Activated T-cell treated with anti-CD3 and anti-CD28 coated beads for 24 hours (primary cell): ENCODE results near the gene EPX.

Experiments used
- DNase-seq: peaks from one replicate; pipeline ENCODE4 v3.0.0-alpha.2; 2020; ENCODE audit warnings: low read depth

The EPX gene

GRCh38 chr17:58229384-58229783 lies 36.9 kb downstream of the EPX start:
- no peak for DNase-seq

GRCh38 chr17:58229881-58230280 lies 37.4 kb downstream of the EPX start:
- no peak for DNase-seq

GRCh38 chr17:58231641-58232040 lies 39.1 kb downstream of the EPX start:
- no peak for DNase-seq

GRCh38 chr17:58232707-58233156 lies 40.2 kb downstream of the EPX start:
- DNase-seq, result no peak

GRCh38 chr17:58233543-58233942 lies 41.0 kb downstream of the EPX start:
- no peak for DNase-seq

GRCh38 chr17:58234512-58234911 lies 42.0 kb downstream of the EPX start:
- DNase-seq, result no peak

- DNase-seq, result no peak
Measured at GRCh38 chr17:58235821-58236220, 43.3 kb downstream of the EPX start.

GRCh38 chr17:58236394-58236793 lies 43.9 kb downstream of the EPX start:
- DNase-seq, result no peak

- DNase-seq, result no peak
Measured at GRCh38 chr17:58238147-58238634, 45.7 kb downstream of the EPX start, which contains the start of gene LPO. Gene LPO, plus strand, starts transcription at chr17:58238584. Its CDS starts 4,396 bp downstream, at chr17:58242980.

- DNase-seq, result no peak
Measured at GRCh38 chr17:58239987-58240386, 47.5 kb downstream of the EPX start.

- no peak for DNase-seq
Measured at GRCh38 chr17:58242171-58242784, 49.8 kb downstream of the EPX start.

- no peak for DNase-seq
Measured at GRCh38 chr17:58244963-58245362, 52.4 kb downstream of the EPX start.

- no peak for DNase-seq
Measured at GRCh38 chr17:58245428-58246103, 53.0 kb downstream of the EPX start.

GRCh38 chr17:58246104-58246740 lies 53.7 kb downstream of the EPX start:
- DNase-seq, result no peak

- DNase-seq, result no peak
Measured at GRCh38 chr17:58246781-58247180, 54.3 kb downstream of the EPX start.

GRCh38 chr17:58247511-58248363 lies 55.2 kb downstream of the EPX start:
- no peak for DNase-seq

GRCh38 chr17:58248955-58249269 lies 56.4 kb downstream of the EPX start:
- DNase-seq, result no peak

- peak; percentile 76 for DNase-seq
Measured at GRCh38 chr17:58249270-58250133, 57.0 kb downstream of the EPX start.

- DNase-seq, result no peak
Measured at GRCh38 chr17:58250344-58251011, 58.0 kb downstream of the EPX start.

- no peak for DNase-seq
Measured at GRCh38 chr17:58252141-58252540, 59.6 kb downstream of the EPX start.

GRCh38 chr17:58253082-58253481 lies 60.6 kb downstream of the EPX start:
- no peak for DNase-seq
